Panc1 (cell line): ENCODE measurements around the gene KCNAB3. TPM values are rescaled to one million over a fixed set of nuclear protein-coding genes. Genes with fewer than 3 reads are reported as not detected.

Source experiments
- ATAC-seq: fragments of 200-7000 bp; cut with Tn5 transposase; 2 replicates; pipeline ENCODE4 v1.9.1; 2020; ENCODE audit warnings: mild to moderate bottlenecking, moderate library complexity
- BruUV-seq: library from RNA; stranded (reverse); fragments of 400-500 nt; replicated peaks from 2 replicates; lab custom pipeline; 2021; lab: Mats Ljungman, UMichigan
- CTCF ChIA-PET: fragments of 300-600 bp; sonication (Branson Sonifier 250); formaldehyde crosslinking; loops from one replicate; lab custom pipeline; 2022; ENCODE audit warnings: antibody characterized with exemption; lab: Charles Lee
- POLR2A ChIA-PET: fragments of 300-600 bp; sonication (Branson Sonifier 250); formaldehyde crosslinking; loops from one replicate; lab custom pipeline; 2022; ENCODE audit warnings: antibody characterized with exemption; lab: Charles Lee
- DNase-seq: peaks from one replicate; pipeline ENCODE4 v3.0.0-alpha.2; 2010; ENCODE audit warnings: low read depth, low spot score
- H3K27ac ChIP-seq: 2 replicates; pipeline ENCODE4 v1.5.1; 2011; ENCODE audit warnings: mild to moderate bottlenecking, low read length, inconsistent platforms
- H3K27me3 ChIP-seq: fragments of 200-500 bp; sonication (Bioruptor generic); 2 replicates; pipeline ENCODE4 v1.6.0; 2014; ENCODE audit warnings: low read length, inconsistent platforms; ENCODE audit not compliant: control insufficient read depth, insufficient read depth
- H3K36me3 ChIP-seq: fragments of 200-500 bp; sonication (Bioruptor generic); 2 replicates; pipeline ENCODE4 v1.5.1; 2014; ENCODE audit warnings: inconsistent platforms, mild to moderate bottlenecking, low read length, moderate library complexity; ENCODE audit not compliant: control insufficient read depth, insufficient read depth
- H3K4me1 ChIP-seq: 2 replicates; pipeline ENCODE4 v1.5.1; 2011; ENCODE audit warnings: inconsistent platforms, mild to moderate bottlenecking, low read length, moderate library complexity; ENCODE audit not compliant: control insufficient read depth, insufficient read depth
- H3K4me3 ChIP-seq, 2 experiments: 2 replicates each; pipeline ENCODE4 v1.5.1; 2011 to 2012; ENCODE audit warnings: low read depth in 2 of 2, low read length in 2 of 2, mild to moderate bottlenecking in 2 of 2, inconsistent platforms in 1 of 2, moderate library complexity in 1 of 2
- H3K9me3 ChIP-seq: fragments of 200-500 bp; sonication (Bioruptor generic); 2 replicates; pipeline ENCODE4 v1.5.1; 2014; ENCODE audit warnings: low read depth, mild to moderate bottlenecking, inconsistent platforms, low read length, moderate library complexity; ENCODE audit not compliant: control insufficient read depth, insufficient read depth
- CTCF ChIP-seq: fragments of 450-650 bp; IDR thresholded peaks from 2 replicates; pipeline ENCODE4 v1.5.1; 2017; ENCODE audit warnings: mild to moderate bottlenecking
- POLR2AphosphoS5 ChIP-seq: IDR thresholded peaks from 2 replicates; pipeline ENCODE4 v1.6.1; 2012; ENCODE audit warnings: mild to moderate bottlenecking, low read depth, low read length, moderate library complexity
- REST ChIP-seq, 2 experiments: IDR thresholded peaks; 2 replicates each; pipeline ENCODE4 v1.6.1; 2011 to 2012; ENCODE audit warnings: low read depth in 2 of 2, control low read depth in 1 of 2, low read length in 1 of 2, mild to moderate bottlenecking in 1 of 2, moderate library complexity in 1 of 2; ENCODE audit not compliant: insufficient read depth in 1 of 2
- SIN3A ChIP-seq: IDR thresholded peaks from 2 replicates; pipeline ENCODE4 v1.6.1; 2012; ENCODE audit warnings: low read depth, mild to moderate bottlenecking, low read length, moderate library complexity, borderline replicate concordance; ENCODE audit not compliant: insufficient read depth
- TCF7L2 ChIP-seq: IDR thresholded peaks from 2 replicates; pipeline ENCODE4 v1.6.1; 2011; ENCODE audit warnings: mild to moderate bottlenecking, low read depth, low read length, inconsistent platforms
- in situ Hi-C: cut with HindIII; loops from 2 replicates; pipeline ENCODE4 v1.10.0; 2016; ENCODE audit warnings: low sequenced_read_pairs, low pct_unique_long_range_greater_than_20kb
- intact Hi-C: fragments of 100-400 bp; cut with micrococcal nuclease; formaldehyde crosslinking; loops from one replicate; pipeline ENCODE4 v1.10.0; 2022; ENCODE audit not compliant: unreplicated experiment
- total RNA-seq: library from RNA; stranded (reverse); gene quantifications from one replicate; pipeline ENCODE4 v1.2.1, GENCODE V29; 2021; ENCODE audit not compliant: unreplicated experiment

Gene KCNAB3
- total RNA-seq, 1 experiment from 2014 or later: 3.5 TPM

- no peak overlapping the region for H3K4me3 ChIP-seq
- in situ Hi-C loops: no loop called here
- no peaks in the 10 kb centered on the region for H3K4me1 ChIP-seq
- no peaks in the 10 kb centered on the region for H3K36me3 ChIP-seq
- POLR2A ChIA-PET: no interaction called here
- no peak overlapping the region for H3K27ac ChIP-seq
- DNase-seq: no peak
- ATAC-seq: no peak
- no peaks in the 10 kb centered on the region for H3K27me3 ChIP-seq
- BruUV-seq: no TSS peak
- CTCF ChIA-PET: no interaction called here
- no peaks in the 10 kb centered on the region for H3K9me3 ChIP-seq
- TF ChIP-seq REST (IDR thresholded peaks at IDR 0.05; ENCODE audit: insufficient read depth in 1 of 2, low read depth in 2 of 2, low read length in 1 of 2) (no peak), POLR2AphosphoS5 (no peak), CTCF (no peak), SIN3A (no peak), TCF7L2 (no peak)
- intact Hi-C loops: no loop called here
Measured at GRCh38 chr17:7977039-7977438, 47.4 kb upstream of the KCNAB3 start.

GRCh38 chr17:7974638-7975131, 45.0 kb upstream of the KCNAB3 start:
- H3K27ac ChIP-seq: no peak overlapping the region
- H3K36me3 ChIP-seq: no peaks in the 10 kb centered on the region
- intact Hi-C loops (no loop called here), in situ Hi-C loops (no loop called here)
- no peak overlapping the region for H3K4me3 ChIP-seq
- ChIA-PET POLR2A (no interaction called here), CTCF (no interaction called here)
- H3K27me3 ChIP-seq: no peaks in the 10 kb centered on the region
- no peak for ATAC-seq
- no TSS peak for BruUV-seq
- TF ChIP-seq TCF7L2 (no peak), REST (IDR thresholded peaks at IDR 0.05; ENCODE audit: insufficient read depth in 1 of 2, low read depth in 2 of 2, low read length in 1 of 2) (no peak), SIN3A (no peak), POLR2AphosphoS5 (no peak), CTCF (no peak)
- no peaks in the 10 kb centered on the region for H3K9me3 ChIP-seq
- H3K4me1 ChIP-seq: no peaks in the 10 kb centered on the region
- DNase-seq: no peak
